HG03520 (cell line): ENCODE results near the gene RARG.
"Not testable (repeated sequence)": the region's sequence is repeated elsewhere in the genome, so short reads cannot be mapped to it uniquely, and the experiment has no call there.

Experiments used
- ATAC-seq: cut with Tn5 transposase; IDR thresholded peaks from one replicate; pipeline ENCODE4 v1.9.1; 2021; ENCODE audit warnings: mild to moderate bottlenecking, moderate library complexity; ENCODE audit not compliant: unreplicated experiment

RARG gene

GRCh38 chr12:53174881-53175491 lies 57.0 kb downstream of the RARG start:
- no peak for ATAC-seq

GRCh38 chr12:53173085-53173715 lies 58.8 kb downstream of the RARG start:
- no peak for ATAC-seq

GRCh38 chr12:53172352-53172751 lies 59.7 kb downstream of the RARG start:
- no peak for ATAC-seq

GRCh38 chr12:53171725-53172329 lies 60.2 kb downstream of the RARG start:
- ATAC-seq, result no peak

GRCh38 chr12:53170876-53171724 lies 60.9 kb downstream of the RARG start:
- no peak for ATAC-seq

- ATAC-seq, result no peak
These were observed 61.8 kb downstream of the RARG start for GRCh38 chr12:53170215-53170614.

- no peak for ATAC-seq
These were observed 62.4 kb downstream of the RARG start for GRCh38 chr12:53169644-53170043.

GRCh38 chr12:53166837-53167236 lies 65.2 kb downstream of the RARG start:
- no peak for ATAC-seq

GRCh38 chr12:53163008-53163407 lies 69.0 kb downstream of the RARG start:
- ATAC-seq, result not testable (repeated sequence)

- ATAC-seq, result no peak
These were observed 70.7 kb downstream of the RARG start for GRCh38 chr12:53161119-53161911.

- no peak for ATAC-seq
These were observed 71.3 kb downstream of the RARG start for GRCh38 chr12:53160673-53161072.
